GM12875 (cell line): ENCODE results near the gene WDR19.
"Not testable (repeated sequence)": the region's sequence is repeated elsewhere in the genome, so short reads cannot be mapped to it uniquely, and the experiment has no call there.

ENCODE experiments used
- H3K4me3 ChIP-seq: one replicate; pipeline ENCODE4 v1.5.1; 2011; ENCODE audit warnings: low read depth, low read length, control low read depth
- TF ChIP-seq, protein P1 (sequence below): IDR thresholded peaks from 2 replicates; pipeline ENCODE4 v1.5.1; 2011; ENCODE audit warnings: low read depth, mild to moderate bottlenecking, control low read depth, inconsistent platforms, low read length, moderate library complexity, borderline replicate concordance; ENCODE audit not compliant: insufficient read depth

WDR19 gene

DNA sequence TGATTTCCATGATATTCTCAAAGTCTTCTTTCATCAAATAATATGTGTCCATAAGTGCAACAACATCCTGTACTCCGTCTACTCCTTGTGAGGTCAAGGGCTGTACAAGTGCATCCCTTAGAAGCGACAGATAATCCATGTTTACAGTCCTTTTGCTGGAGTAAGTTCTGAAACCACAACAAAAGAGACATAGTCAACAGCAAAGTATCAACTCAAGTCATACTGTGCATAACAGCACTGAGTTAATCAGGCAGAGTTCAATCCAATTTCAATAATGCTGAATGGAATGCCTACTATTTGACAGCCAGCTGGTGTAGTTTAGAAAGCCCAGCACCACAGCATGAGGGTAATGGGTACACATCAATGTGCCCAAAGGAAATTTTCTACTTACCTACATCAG lies 109.4 kb downstream of the WDR19 start:
- TF ChIP-seq, protein P1, sequence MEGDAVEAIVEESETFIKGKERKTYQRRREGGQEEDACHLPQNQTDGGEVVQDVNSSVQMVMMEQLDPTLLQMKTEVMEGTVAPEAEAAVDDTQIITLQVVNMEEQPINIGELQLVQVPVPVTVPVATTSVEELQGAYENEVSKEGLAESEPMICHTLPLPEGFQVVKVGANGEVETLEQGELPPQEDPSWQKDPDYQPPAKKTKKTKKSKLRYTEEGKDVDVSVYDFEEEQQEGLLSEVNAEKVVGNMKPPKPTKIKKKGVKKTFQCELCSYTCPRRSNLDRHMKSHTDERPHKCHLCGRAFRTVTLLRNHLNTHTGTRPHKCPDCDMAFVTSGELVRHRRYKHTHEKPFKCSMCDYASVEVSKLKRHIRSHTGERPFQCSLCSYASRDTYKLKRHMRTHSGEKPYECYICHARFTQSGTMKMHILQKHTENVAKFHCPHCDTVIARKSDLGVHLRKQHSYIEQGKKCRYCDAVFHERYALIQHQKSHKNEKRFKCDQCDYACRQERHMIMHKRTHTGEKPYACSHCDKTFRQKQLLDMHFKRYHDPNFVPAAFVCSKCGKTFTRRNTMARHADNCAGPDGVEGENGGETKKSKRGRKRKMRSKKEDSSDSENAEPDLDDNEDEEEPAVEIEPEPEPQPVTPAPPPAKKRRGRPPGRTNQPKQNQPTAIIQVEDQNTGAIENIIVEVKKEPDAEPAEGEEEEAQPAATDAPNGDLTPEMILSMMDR: no peak
- H3K4me3 ChIP-seq: no peak overlapping the region

DNA sequence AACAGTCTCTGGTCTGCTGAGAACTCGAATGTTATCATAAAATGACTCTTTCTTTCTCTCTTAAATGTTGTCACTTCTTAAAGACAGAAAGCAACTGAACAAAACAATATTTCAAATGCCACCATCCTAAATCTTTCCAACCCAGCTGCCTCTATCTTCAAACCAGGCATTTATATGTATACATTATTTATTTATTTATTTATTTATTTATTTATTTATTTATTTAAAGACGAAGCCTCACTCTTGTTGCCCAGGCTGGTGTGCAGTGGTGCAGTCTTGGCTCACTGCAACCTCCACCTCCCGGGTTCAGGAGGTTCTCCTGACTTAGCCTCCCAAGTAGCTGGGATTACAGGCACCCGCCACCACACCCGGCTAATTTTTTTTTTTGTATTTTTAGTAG lies 110.1 kb downstream of the WDR19 start:
- H3K4me3 ChIP-seq: not testable (repeated sequence)

DNA sequence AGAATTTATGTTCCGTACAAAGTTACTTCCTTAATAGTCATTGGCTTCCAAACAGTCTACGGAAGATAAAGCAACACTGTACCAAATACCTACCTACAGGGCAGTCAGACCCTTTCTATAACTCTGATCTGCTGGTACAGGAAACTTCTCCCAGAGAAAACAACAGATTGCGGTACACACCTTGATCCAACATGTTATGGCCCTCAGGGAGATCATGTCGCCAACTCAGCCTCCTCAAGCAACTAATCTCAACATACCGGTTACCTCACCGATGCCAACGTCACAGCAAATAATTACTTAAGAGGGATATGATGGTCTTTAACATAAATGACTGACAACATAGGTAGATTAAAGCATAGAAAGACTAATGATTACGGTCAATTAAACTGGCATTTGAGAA lies 113.5 kb downstream of the WDR19 start:
- TF ChIP-seq, protein P1: no peak
- no peak overlapping the region for H3K4me3 ChIP-seq

DNA sequence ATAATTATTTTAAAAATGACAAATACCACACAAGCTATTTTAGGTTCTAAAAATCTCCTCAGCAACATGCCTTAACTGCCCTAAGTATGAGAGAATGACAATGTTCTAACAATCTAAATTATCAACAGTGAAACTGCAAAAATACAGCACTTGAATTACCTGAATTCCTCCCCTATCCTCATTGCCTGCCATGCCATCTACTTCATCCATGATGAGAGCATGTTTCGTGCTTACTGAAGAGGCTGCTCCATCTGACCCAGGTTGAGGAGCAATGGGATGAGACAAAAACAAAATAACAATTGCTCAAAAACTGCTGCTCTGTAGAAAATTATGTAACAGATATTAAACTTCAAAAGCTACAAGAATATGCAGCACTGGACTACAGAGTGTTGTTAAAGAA lies 120.6 kb downstream of the WDR19 start:
- TF ChIP-seq, protein P1: no peak
- no peak overlapping the region for H3K4me3 ChIP-seq

DNA sequence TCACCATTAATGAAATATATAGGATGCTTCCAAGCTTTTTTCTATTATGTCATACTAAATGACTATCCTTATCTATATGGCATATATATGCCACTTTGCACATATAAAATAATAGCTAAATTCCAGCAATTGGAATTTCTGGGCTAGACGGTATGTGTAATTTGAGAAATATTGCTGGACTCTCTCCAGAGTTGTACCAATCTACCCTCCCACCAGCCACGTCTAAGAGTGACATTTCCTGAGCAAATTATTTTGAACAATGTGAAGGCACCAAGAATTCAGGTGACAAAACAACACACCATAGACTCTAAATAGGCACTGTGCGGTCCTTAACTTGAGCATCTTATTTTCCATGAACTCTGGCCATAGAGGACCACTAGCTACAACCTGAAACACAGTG lies 121.5 kb downstream of the WDR19 start:
- H3K4me3 ChIP-seq: no peak overlapping the region
- TF ChIP-seq, protein P1: no peak

DNA sequence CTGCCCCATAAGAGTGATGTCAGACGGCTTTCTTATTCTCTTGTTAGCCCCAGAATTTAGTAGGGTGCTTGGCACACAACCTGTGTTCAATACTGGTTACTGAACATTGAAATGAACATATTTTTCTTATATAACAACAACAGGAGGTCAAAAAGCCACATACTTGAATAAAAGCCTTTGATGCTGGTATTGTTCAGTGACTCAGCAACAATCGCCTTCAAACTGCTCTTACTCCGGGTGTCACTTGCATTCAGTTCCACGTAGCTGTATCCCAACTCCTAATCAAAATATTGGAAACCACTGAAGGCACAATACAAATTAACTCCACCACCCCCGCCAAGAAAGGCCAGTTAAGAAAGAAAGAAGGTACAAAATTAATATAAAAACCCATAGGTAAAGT lies 122.3 kb downstream of the WDR19 start:
- TF ChIP-seq, protein P1: no peak
- H3K4me3 ChIP-seq: no peak overlapping the region

DNA sequence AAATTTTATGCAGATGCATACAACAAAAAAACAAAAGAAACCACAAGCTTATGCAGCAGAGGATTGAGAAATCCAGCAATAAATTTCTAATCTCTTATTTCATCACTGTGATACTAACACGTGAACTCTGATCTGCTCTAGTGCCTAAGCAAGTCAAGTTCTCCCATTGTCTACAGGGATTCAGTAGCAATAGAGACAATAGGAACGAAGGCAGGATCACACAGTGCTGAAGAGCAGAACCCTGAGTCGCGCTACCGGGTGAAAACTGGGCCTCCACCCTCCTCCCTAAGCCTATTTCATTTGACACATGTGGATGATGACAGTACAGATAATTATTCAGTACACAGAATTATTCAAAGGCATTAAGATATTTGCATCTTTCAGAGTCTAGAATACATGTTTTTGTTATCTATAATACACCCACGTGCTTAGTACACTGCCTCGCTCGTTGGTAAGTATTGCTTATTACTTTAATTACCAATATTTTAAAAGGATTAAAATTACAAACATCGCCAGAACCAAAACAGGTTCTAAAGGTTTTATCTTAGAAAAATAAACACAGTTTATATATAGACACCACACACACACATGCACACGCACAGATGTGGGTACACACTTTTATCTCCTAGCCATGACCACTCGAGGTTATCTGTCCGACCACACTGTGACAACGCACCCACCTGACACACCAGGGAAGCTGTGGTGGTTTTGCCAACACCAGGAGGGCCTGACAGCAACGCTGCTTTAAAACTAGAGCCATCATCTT lies 123.8 kb downstream of the WDR19 start:
- TF ChIP-seq, protein P1: no peak
- H3K4me3 ChIP-seq: no peak overlapping the region
